ENCODE results near the gene PMAIP1.

Gene PMAIP1

DNA sequence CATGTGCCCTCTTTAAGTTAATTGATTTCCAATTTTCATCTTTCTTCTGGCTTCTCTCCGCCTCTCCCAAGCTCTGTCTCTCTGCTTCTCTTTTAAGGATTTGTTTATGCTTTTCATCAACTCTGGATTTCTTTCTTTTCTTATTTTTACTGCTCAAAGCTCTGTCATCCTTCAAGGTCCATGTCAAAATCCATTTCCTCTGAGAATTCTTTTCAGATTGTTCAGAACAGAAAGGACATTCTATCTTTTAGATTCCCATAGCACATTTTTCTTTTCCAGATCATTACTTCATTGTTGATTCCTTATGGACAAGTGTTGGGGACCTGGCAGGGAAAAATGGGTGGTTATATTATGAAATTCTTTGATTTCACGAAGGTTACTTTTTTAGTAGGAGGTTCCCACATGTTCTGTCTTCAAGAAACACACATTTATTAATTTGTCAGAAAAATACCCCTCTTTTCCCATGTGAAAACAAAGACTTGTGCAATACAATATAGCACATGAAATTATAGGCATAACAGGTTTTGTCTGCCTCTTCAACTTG is 12.3 kb downstream of the PMAIP1 start:
- Histone ChIP-seq H3K27ac (replicated peaks) (peak overlapping the region; percentile 7; the same call in 1 of the 2 replicates), H3K4me3 (replicated peaks; ENCODE audit: insufficient read depth, low read length) (no peak overlapping the region), H3K27me3 (ENCODE audit: insufficient read depth, poor library complexity, severe bottlenecking) (no peaks in the 10 kb centered on the region)
- TF ChIP-seq POLR2AphosphoS5 (IDR thresholded peaks at IDR 0.05; ENCODE audit: low read depth) (no peak), GABPA (IDR thresholded peaks at IDR 0.05; ENCODE audit: low read depth) (no peak), SPI1 (IDR thresholded peaks at IDR 0.05; ENCODE audit: borderline replicate concordance, low read depth) (no peak)
- no peak for DNase-seq (ENCODE audit: low read depth in 1 of 2, low spot score in 1 of 2)

DNA sequence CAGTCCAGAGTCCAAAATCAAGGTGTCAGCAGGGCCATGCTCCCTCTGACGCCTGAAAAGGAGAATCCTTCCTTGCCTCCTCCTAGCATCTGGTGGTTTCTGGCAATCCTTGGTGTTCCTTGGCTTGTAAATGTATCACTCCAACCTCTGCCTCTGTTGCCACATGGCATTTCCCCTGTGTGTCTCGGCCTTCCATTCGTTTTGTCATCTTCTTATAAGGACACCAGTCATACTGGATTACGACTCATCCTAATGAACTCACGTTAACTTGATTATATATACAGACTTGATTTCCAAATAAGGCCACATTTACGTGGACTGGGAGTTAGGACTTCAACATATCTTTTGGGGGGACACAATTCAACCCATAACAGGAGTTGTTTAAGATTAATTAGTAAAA is 15.8 kb downstream of the PMAIP1 start:
- Histone ChIP-seq H3K27ac (replicated peaks) (no peak overlapping the region), H3K27me3 (ENCODE audit: insufficient read depth, poor library complexity, severe bottlenecking) (no peaks in the 10 kb centered on the region), H3K4me3 (replicated peaks; ENCODE audit: insufficient read depth, low read length) (no peak overlapping the region)
- TF ChIP-seq SPI1 (IDR thresholded peaks at IDR 0.05; ENCODE audit: borderline replicate concordance, low read depth) (no peak), POLR2AphosphoS5 (IDR thresholded peaks at IDR 0.05; ENCODE audit: low read depth) (no peak), GABPA (IDR thresholded peaks at IDR 0.05; ENCODE audit: low read depth) (no peak)
- TF ChIP-seq, protein P1, sequence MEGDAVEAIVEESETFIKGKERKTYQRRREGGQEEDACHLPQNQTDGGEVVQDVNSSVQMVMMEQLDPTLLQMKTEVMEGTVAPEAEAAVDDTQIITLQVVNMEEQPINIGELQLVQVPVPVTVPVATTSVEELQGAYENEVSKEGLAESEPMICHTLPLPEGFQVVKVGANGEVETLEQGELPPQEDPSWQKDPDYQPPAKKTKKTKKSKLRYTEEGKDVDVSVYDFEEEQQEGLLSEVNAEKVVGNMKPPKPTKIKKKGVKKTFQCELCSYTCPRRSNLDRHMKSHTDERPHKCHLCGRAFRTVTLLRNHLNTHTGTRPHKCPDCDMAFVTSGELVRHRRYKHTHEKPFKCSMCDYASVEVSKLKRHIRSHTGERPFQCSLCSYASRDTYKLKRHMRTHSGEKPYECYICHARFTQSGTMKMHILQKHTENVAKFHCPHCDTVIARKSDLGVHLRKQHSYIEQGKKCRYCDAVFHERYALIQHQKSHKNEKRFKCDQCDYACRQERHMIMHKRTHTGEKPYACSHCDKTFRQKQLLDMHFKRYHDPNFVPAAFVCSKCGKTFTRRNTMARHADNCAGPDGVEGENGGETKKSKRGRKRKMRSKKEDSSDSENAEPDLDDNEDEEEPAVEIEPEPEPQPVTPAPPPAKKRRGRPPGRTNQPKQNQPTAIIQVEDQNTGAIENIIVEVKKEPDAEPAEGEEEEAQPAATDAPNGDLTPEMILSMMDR (IDR thresholded peaks at IDR 0.05; ENCODE audit: insufficient read depth, low read length): no peak
- TF ChIP-seq, protein P2, sequence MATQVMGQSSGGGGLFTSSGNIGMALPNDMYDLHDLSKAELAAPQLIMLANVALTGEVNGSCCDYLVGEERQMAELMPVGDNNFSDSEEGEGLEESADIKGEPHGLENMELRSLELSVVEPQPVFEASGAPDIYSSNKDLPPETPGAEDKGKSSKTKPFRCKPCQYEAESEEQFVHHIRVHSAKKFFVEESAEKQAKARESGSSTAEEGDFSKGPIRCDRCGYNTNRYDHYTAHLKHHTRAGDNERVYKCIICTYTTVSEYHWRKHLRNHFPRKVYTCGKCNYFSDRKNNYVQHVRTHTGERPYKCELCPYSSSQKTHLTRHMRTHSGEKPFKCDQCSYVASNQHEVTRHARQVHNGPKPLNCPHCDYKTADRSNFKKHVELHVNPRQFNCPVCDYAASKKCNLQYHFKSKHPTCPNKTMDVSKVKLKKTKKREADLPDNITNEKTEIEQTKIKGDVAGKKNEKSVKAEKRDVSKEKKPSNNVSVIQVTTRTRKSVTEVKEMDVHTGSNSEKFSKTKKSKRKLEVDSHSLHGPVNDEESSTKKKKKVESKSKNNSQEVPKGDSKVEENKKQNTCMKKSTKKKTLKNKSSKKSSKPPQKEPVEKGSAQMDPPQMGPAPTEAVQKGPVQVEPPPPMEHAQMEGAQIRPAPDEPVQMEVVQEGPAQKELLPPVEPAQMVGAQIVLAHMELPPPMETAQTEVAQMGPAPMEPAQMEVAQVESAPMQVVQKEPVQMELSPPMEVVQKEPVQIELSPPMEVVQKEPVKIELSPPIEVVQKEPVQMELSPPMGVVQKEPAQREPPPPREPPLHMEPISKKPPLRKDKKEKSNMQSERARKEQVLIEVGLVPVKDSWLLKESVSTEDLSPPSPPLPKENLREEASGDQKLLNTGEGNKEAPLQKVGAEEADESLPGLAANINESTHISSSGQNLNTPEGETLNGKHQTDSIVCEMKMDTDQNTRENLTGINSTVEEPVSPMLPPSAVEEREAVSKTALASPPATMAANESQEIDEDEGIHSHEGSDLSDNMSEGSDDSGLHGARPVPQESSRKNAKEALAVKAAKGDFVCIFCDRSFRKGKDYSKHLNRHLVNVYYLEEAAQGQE (IDR thresholded peaks at IDR 0.05; ENCODE audit: insufficient replicate concordance, low read depth): no peak
- DNase-seq (ENCODE audit: low read depth in 1 of 2, low spot score in 1 of 2): no peak

DNA sequence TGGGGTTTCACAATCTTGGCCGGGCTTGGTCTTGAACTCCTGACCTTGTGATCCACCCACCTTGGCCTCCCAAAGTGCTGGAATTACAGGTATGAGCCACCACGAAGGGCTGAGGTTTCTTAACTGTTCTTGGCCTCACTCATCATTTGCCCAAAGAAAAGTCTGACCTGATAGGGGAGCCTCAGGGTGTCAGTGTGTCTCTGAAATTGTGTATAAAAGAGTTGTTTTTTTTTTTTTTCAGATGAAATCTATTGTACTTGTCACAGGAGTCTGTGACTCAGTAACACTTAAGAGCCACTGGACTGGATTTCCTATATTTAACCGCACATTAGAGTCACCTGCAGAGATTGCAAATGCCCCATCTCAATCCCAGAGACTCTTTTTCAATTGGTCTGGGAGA is 16.9 kb downstream of the PMAIP1 start:
- no peak for DNase-seq (ENCODE audit: low read depth in 1 of 2, low spot score in 1 of 2)
- no peak for TF ChIP-seq SPI1 (IDR thresholded peaks at IDR 0.05; ENCODE audit: borderline replicate concordance, low read depth)
- no peak for TF ChIP-seq GABPA (IDR thresholded peaks at IDR 0.05; ENCODE audit: low read depth)
- TF ChIP-seq POLR2AphosphoS5 (IDR thresholded peaks at IDR 0.05; ENCODE audit: low read depth): no peak
- TF ChIP-seq, protein P1 (IDR thresholded peaks at IDR 0.05; ENCODE audit: insufficient read depth, low read length): no peak
- TF ChIP-seq, protein P2 (IDR thresholded peaks at IDR 0.05; ENCODE audit: insufficient replicate concordance, low read depth): no peak
- Histone ChIP-seq H3K27me3 (ENCODE audit: insufficient read depth, poor library complexity, severe bottlenecking) (no peaks in the 10 kb centered on the region), H3K4me3 (replicated peaks; ENCODE audit: insufficient read depth, low read length) (no peak overlapping the region), H3K27ac (replicated peaks) (no peak overlapping the region)

DNA sequence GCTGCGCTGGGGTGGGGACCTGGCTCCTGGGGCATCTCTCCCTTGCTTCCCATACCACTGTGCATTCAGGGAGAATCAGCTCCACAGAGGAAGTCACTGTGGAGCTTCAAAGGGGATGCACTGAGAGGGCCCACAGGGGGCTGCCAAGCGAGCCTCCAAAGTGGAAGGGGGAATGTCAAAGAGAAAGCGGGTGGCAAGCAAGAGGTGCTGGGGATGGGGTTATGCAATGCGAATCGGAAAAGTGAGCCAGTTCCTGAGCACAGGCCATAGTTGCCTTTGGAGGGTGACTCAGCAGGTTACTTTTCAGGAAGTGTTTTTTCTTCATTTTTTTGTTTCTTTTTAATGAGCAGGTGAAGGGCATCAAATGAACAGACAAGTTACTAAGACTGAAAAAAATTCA is 17.6 kb downstream of the PMAIP1 start:
- Histone ChIP-seq H3K27ac (replicated peaks) (no peak overlapping the region), H3K27me3 (ENCODE audit: insufficient read depth, poor library complexity, severe bottlenecking) (no peaks in the 10 kb centered on the region), H3K4me3 (replicated peaks; ENCODE audit: insufficient read depth, low read length) (no peak overlapping the region; the same call in 1 of the 2 replicates)
- TF ChIP-seq, protein P1 (IDR thresholded peaks at IDR 0.05; ENCODE audit: insufficient read depth, low read length): no peak
- TF ChIP-seq POLR2AphosphoS5 (IDR thresholded peaks at IDR 0.05; ENCODE audit: low read depth): 0 out of 2 replicates have a peak, but pooled peaks have one; percentile 29
- peak; percentile 91 for TF ChIP-seq SPI1 (IDR thresholded peaks at IDR 0.05; ENCODE audit: borderline replicate concordance, low read depth)
- peak; percentile 86 to 89 for DNase-seq (ENCODE audit: low read depth in 1 of 2, low spot score in 1 of 2)
